ENCODE data around the gene FSD1. TPM values are rescaled to one million over a fixed set of nuclear protein-coding genes. Genes with fewer than 3 reads are reported as not detected.

FSD1 gene
- total RNA-seq, 4 donors from 2014 or later: not detected

GRCh38 chr19:4361152-4362046 lies 57.0 kb downstream of the FSD1 start:
- in situ Hi-C loops (cut with MboI; ENCODE audit: low sequenced_read_pairs in 4 of 4): no loop called here
- H3K4me1 ChIP-seq: no peaks in the 10 kb centered on the region
- no peak for ATAC-seq

DNA sequence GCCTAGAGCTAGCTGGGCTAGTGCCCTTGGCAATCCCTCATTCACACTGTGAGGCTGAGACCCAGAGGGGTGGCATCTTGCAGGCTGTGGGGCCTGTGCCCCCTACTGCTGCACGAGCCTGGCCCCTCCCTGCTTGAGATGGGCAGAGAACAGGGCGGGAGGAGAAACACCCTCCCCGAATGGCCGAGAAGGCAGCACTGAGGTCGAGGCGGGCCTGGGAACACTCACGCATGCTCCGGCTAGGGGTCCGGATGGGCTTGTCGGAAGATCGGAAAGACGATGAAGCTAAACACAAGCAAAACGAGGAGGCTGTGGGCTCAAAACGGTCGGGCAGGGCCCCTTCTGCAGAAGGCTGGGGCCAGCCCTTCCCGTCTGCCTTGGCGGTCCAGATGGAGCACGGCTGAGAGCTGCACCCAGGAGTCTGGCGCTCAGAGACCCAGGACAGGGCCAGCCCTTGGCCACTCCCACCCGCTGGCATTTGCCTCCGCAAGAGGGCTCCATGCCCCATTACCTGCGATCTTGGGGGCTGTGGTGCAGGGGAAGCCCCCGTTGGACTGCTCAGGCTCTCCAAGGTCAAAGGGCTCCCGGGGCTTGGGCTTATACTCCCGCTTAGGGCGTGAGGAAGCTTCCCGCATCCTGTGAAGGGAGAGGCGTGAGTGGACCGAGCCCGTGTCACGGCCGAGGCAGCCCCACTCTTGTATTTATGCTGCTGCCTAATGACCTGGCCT lies 57.9 kb downstream of the FSD1 start:
- Histone ChIP-seq H3K4me3 (no peak overlapping the region), H3K36me3 (peaks cover 0 to 65% of the 10 kb centered on the region in 2 donors), H3K27ac (no peak overlapping the region), H3K27me3 (no peaks in the 10 kb centered on the region), H3K4me1 (peaks cover 0 to 6% of the 10 kb centered on the region in 2 donors), H3K9me3 (no peaks in the 10 kb centered on the region)
- no peak for DNase-seq
- in situ Hi-C loops (cut with MboI; ENCODE audit: low sequenced_read_pairs in 4 of 4) (no loop called here), intact Hi-C loops (cut with DNase I; ENCODE audit: low total_unique reads) (no loop called here)
- no peak for TF ChIP-seq POLR2A (IDR thresholded peaks at IDR 0.05)
- TF ChIP-seq, protein P1, sequence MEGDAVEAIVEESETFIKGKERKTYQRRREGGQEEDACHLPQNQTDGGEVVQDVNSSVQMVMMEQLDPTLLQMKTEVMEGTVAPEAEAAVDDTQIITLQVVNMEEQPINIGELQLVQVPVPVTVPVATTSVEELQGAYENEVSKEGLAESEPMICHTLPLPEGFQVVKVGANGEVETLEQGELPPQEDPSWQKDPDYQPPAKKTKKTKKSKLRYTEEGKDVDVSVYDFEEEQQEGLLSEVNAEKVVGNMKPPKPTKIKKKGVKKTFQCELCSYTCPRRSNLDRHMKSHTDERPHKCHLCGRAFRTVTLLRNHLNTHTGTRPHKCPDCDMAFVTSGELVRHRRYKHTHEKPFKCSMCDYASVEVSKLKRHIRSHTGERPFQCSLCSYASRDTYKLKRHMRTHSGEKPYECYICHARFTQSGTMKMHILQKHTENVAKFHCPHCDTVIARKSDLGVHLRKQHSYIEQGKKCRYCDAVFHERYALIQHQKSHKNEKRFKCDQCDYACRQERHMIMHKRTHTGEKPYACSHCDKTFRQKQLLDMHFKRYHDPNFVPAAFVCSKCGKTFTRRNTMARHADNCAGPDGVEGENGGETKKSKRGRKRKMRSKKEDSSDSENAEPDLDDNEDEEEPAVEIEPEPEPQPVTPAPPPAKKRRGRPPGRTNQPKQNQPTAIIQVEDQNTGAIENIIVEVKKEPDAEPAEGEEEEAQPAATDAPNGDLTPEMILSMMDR (IDR thresholded peaks at IDR 0.05 in 4 of 5, conservative IDR thresholded peaks at IDR 0.05 in 1 of 5): no peak
- ATAC-seq: no peak

More at GRCh38 chr19:4361152-4362046, 57.0 kb downstream of the FSD1 start:
- no peak for DNase-seq
- Histone ChIP-seq H3K27ac (no peak overlapping the region), H3K36me3 (peaks cover 0 to 63% of the 10 kb centered on the region in 2 donors), H3K27me3 (no peaks in the 10 kb centered on the region), H3K9me3 (no peaks in the 10 kb centered on the region), H3K4me3 (no peak overlapping the region)
- intact Hi-C loops (cut with DNase I; ENCODE audit: low total_unique reads): no loop called here
- TF ChIP-seq, protein P1 (IDR thresholded peaks at IDR 0.05 in 4 of 5, conservative IDR thresholded peaks at IDR 0.05 in 1 of 5): no peak

DNA sequence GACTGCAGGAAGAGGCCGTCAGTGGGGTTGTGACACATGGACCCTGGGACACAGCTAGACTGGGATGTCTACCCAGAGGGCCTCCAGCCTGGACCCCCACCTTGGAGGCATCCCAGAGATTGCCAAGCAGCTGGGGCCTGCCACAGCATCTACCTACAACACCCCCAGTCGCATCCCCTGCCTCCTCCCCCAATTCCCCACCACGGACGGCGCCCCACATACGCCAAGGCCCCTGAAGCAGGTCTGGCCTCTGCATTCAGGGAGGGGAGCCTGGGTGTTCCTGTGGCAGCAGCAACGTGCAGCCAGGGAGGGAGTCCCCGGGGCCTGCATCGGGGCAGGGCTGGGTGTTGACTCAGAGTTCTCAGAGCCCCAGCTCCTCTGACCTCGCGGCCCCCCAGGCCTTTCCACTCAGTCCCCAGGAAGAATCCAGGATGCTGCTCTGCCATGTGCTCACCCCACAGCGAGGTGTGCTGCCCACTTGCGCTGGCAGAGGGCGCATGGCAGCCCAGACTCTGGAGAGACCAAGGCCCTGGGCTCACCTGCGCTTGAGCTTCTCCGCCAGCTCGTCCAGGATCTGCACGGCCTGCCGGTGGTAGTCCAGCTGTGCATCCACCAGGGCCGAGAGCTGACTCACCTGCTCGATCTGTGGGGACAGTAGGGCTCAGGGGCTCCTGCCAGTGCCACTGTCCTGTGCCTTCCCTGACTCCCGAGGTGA lies 58.6 kb downstream of the FSD1 start:
- ATAC-seq: no peak

DNA sequence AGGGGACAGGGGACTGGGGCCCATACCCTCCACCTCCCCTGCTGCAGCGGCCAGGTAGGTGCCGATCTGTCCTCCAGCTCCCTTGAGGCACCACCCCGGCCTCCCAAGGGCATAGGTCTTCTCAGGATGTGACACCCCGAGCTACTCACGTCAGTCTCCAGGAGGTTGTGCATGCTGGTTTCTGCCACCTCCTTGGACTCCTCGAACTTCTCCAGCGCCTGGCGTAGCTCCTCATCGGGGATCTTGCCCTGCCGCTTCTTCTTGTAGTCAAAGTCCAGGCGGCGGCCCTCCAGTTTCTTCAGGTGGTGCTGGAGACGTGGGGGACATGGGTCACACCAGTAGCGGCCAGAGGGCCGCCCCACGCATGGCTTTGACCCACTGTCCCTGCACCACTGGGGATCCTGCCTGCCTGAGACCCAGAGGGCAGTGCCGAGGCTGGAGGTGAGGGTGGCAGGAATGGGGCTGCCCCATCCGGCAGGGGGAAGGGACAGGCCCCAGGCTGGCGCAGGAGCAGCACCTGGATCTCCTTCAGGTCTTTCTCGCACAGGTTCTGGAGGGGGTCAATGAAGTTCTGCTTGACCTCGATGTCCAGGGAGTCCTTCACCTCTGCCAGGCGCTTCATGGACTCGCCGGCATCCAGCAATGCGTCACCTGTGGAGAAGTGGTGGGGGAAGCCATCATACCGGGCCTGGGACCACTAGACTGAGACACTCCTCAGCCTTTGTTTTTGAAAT lies 59.3 kb downstream of the FSD1 start:
- DNase-seq (no peak), ATAC-seq (no peak)
- intact Hi-C loops (cut with DNase I; ENCODE audit: low total_unique reads): no loop called here
- H3K27ac ChIP-seq: no peak overlapping the region
- no peaks in the 10 kb centered on the region for H3K9me3 ChIP-seq
- TF ChIP-seq POLR2A (IDR thresholded peaks at IDR 0.05): no peak
- TF ChIP-seq, protein P1 (IDR thresholded peaks at IDR 0.05 in 4 of 5, conservative IDR thresholded peaks at IDR 0.05 in 1 of 5): no peak
- in situ Hi-C loops (cut with MboI; ENCODE audit: low sequenced_read_pairs in 4 of 4): no loop called here
- H3K27me3 ChIP-seq: no peaks in the 10 kb centered on the region
- H3K36me3 ChIP-seq: peaks cover 0 to 65% of the 10 kb centered on the region in 2 donors
- peaks cover 12 to 21% of the 10 kb centered on the region in 2 donors for H3K4me1 ChIP-seq
- H3K4me3 ChIP-seq: no peak overlapping the region

More for the DNA sequence above, 58.6 kb downstream of the FSD1 start:
- peaks cover 5 to 13% of the 10 kb centered on the region in 2 donors for H3K4me1 ChIP-seq
- H3K4me3 ChIP-seq: no peak overlapping the region
- H3K27me3 ChIP-seq: no peaks in the 10 kb centered on the region
- no peaks in the 10 kb centered on the region for H3K9me3 ChIP-seq
- intact Hi-C loops (cut with DNase I; ENCODE audit: low total_unique reads) (no loop called here), in situ Hi-C loops (cut with MboI; ENCODE audit: low sequenced_read_pairs in 4 of 4) (no loop called here)
- no peak for DNase-seq
- no peak overlapping the region for H3K27ac ChIP-seq
- TF ChIP-seq, protein P1 (IDR thresholded peaks at IDR 0.05 in 4 of 5, conservative IDR thresholded peaks at IDR 0.05 in 1 of 5): no peak
- no peak for TF ChIP-seq POLR2A (IDR thresholded peaks at IDR 0.05)
- peaks cover 0 to 65% of the 10 kb centered on the region in 2 donors for H3K36me3 ChIP-seq
